Panc1 (cell line): ENCODE measurements around the gene VTN. TPM values are rescaled to one million over a fixed set of nuclear protein-coding genes. Genes with fewer than 3 reads are reported as not detected.

Experiments used
- ATAC-seq: fragments of 200-7000 bp; cut with Tn5 transposase; 2 replicates; pipeline ENCODE4 v1.9.1; 2020; ENCODE audit warnings: mild to moderate bottlenecking, moderate library complexity
- BruUV-seq: library from RNA; stranded (reverse); fragments of 400-500 nt; replicated peaks from 2 replicates; lab custom pipeline; 2021; lab: Mats Ljungman, UMichigan
- CTCF ChIA-PET: fragments of 300-600 bp; sonication (Branson Sonifier 250); formaldehyde crosslinking; loops from one replicate; lab custom pipeline; 2022; ENCODE audit warnings: antibody characterized with exemption; lab: Charles Lee
- POLR2A ChIA-PET: fragments of 300-600 bp; sonication (Branson Sonifier 250); formaldehyde crosslinking; loops from one replicate; lab custom pipeline; 2022; ENCODE audit warnings: antibody characterized with exemption; lab: Charles Lee
- DNase-seq: peaks from one replicate; pipeline ENCODE4 v3.0.0-alpha.2; 2010; ENCODE audit warnings: low read depth, low spot score
- H3K27ac ChIP-seq: 2 replicates; pipeline ENCODE4 v1.5.1; 2011; ENCODE audit warnings: mild to moderate bottlenecking, low read length, inconsistent platforms
- H3K27me3 ChIP-seq: fragments of 200-500 bp; sonication (Bioruptor generic); 2 replicates; pipeline ENCODE4 v1.6.0; 2014; ENCODE audit warnings: low read length, inconsistent platforms; ENCODE audit not compliant: control insufficient read depth, insufficient read depth
- H3K36me3 ChIP-seq: fragments of 200-500 bp; sonication (Bioruptor generic); 2 replicates; pipeline ENCODE4 v1.5.1; 2014; ENCODE audit warnings: inconsistent platforms, mild to moderate bottlenecking, low read length, moderate library complexity; ENCODE audit not compliant: control insufficient read depth, insufficient read depth
- H3K4me1 ChIP-seq: 2 replicates; pipeline ENCODE4 v1.5.1; 2011; ENCODE audit warnings: inconsistent platforms, mild to moderate bottlenecking, low read length, moderate library complexity; ENCODE audit not compliant: control insufficient read depth, insufficient read depth
- H3K4me3 ChIP-seq, 2 experiments: 2 replicates each; pipeline ENCODE4 v1.5.1; 2011 to 2012; ENCODE audit warnings: low read depth in 2 of 2, low read length in 2 of 2, mild to moderate bottlenecking in 2 of 2, inconsistent platforms in 1 of 2, moderate library complexity in 1 of 2
- H3K9me3 ChIP-seq: fragments of 200-500 bp; sonication (Bioruptor generic); 2 replicates; pipeline ENCODE4 v1.5.1; 2014; ENCODE audit warnings: low read depth, mild to moderate bottlenecking, inconsistent platforms, low read length, moderate library complexity; ENCODE audit not compliant: control insufficient read depth, insufficient read depth
- CTCF ChIP-seq: fragments of 450-650 bp; IDR thresholded peaks from 2 replicates; pipeline ENCODE4 v1.5.1; 2017; ENCODE audit warnings: mild to moderate bottlenecking
- POLR2AphosphoS5 ChIP-seq: IDR thresholded peaks from 2 replicates; pipeline ENCODE4 v1.6.1; 2012; ENCODE audit warnings: mild to moderate bottlenecking, low read depth, low read length, moderate library complexity
- REST ChIP-seq, 2 experiments: IDR thresholded peaks; 2 replicates each; pipeline ENCODE4 v1.6.1; 2011 to 2012; ENCODE audit warnings: low read depth in 2 of 2, control low read depth in 1 of 2, low read length in 1 of 2, mild to moderate bottlenecking in 1 of 2, moderate library complexity in 1 of 2; ENCODE audit not compliant: insufficient read depth in 1 of 2
- SIN3A ChIP-seq: IDR thresholded peaks from 2 replicates; pipeline ENCODE4 v1.6.1; 2012; ENCODE audit warnings: low read depth, mild to moderate bottlenecking, low read length, moderate library complexity, borderline replicate concordance; ENCODE audit not compliant: insufficient read depth
- TCF7L2 ChIP-seq: IDR thresholded peaks from 2 replicates; pipeline ENCODE4 v1.6.1; 2011; ENCODE audit warnings: mild to moderate bottlenecking, low read depth, low read length, inconsistent platforms
- in situ Hi-C: cut with HindIII; loops from 2 replicates; pipeline ENCODE4 v1.10.0; 2016; ENCODE audit warnings: low sequenced_read_pairs, low pct_unique_long_range_greater_than_20kb
- intact Hi-C: fragments of 100-400 bp; cut with micrococcal nuclease; formaldehyde crosslinking; loops from one replicate; pipeline ENCODE4 v1.10.0; 2022; ENCODE audit not compliant: unreplicated experiment
- total RNA-seq: library from RNA; stranded (reverse); gene quantifications from one replicate; pipeline ENCODE4 v1.2.1, GENCODE V29; 2021; ENCODE audit not compliant: unreplicated experiment

Gene VTN
- total RNA-seq, 1 experiment from 2014 or later, result 2.3 TPM

GRCh38 chr17:28372945-28373274 is 2.8 kb upstream of the VTN start:
- no peak for TF ChIP-seq REST (IDR thresholded peaks at IDR 0.05; ENCODE audit: insufficient read depth in 1 of 2, low read depth in 2 of 2, low read length in 1 of 2)
- no peak for TF ChIP-seq CTCF
- TF ChIP-seq TCF7L2, result no peak
- no peak for TF ChIP-seq SIN3A
- DNase-seq, result no peak
- Histone ChIP-seq H3K36me3 (no peaks in the 10 kb centered on the region), H3K9me3 (no peaks in the 10 kb centered on the region), H3K27me3 (no peaks in the 10 kb centered on the region), H3K4me1 (peaks cover 27% of the 10 kb centered on the region), H3K4me3 (peak overlapping the region; percentile 65 to 93), H3K27ac (no peak overlapping the region)
- in situ Hi-C loops, result no loop called here
- ChIA-PET CTCF (no interaction called here), POLR2A (no interaction called here)
- no peak for ATAC-seq
- intact Hi-C loops, result no loop called here
- BruUV-seq, result no TSS peak

- Histone ChIP-seq H3K27me3 (no peaks in the 10 kb centered on the region), H3K27ac (no peak overlapping the region), H3K4me1 (peaks cover 27% of the 10 kb centered on the region), H3K4me3 (peak overlapping the region; percentile 65 to 93), H3K9me3 (no peaks in the 10 kb centered on the region), H3K36me3 (no peaks in the 10 kb centered on the region)
- DNase-seq (no peak), ATAC-seq (peak; percentile 30)
- intact Hi-C loops (no loop called here), in situ Hi-C loops (no loop called here)
- no peak for TF ChIP-seq TCF7L2
- no peak for TF ChIP-seq CTCF
- 0 out of 4 replicates have a peak, but pooled peaks of 1 of the 2 experiments have one; percentile 8 for TF ChIP-seq REST (IDR thresholded peaks at IDR 0.05; ENCODE audit: insufficient read depth in 1 of 2, low read depth in 2 of 2, low read length in 1 of 2)
- TF ChIP-seq POLR2AphosphoS5, result no peak
- no peak for TF ChIP-seq SIN3A
- ChIA-PET POLR2A (interaction anchor here (0.7 kb wide), 1 partner anchor 103 kb away, joined by 5 read pairs; no protein-coding TSS in a partner anchor), CTCF (no interaction called here)
- BruUV-seq, result no TSS peak
These were observed 2.3 kb upstream of the VTN start for GRCh38 chr17:28372203-28372944.
